GM18909 (cell line): Measurements from ENCODE around the gene TRIB2.

ENCODE experiments used
- ATAC-seq: cut with Tn5 transposase; IDR thresholded peaks from one replicate; pipeline ENCODE4 v1.9.1; 2021; ENCODE audit warnings: mild to moderate bottlenecking; ENCODE audit not compliant: unreplicated experiment, poor library complexity

TRIB2 gene

GRCh38 chr2:12769492-12770105 is 52.9 kb downstream of the TRIB2 start:
- ATAC-seq: no peak

GRCh38 chr2:12770300-12770968 is 53.7 kb downstream of the TRIB2 start:
- ATAC-seq: no peak

- ATAC-seq: no peak
These were observed 54.4 kb downstream of the TRIB2 start for GRCh38 chr2:12771154-12771553.

GRCh38 chr2:12773586-12774394 is 57.1 kb downstream of the TRIB2 start:
- no peak for ATAC-seq

- ATAC-seq: no peak
These were observed 57.6 kb downstream of the TRIB2 start for GRCh38 chr2:12774395-12774727.

- no peak for ATAC-seq
These were observed 59.8 kb downstream of the TRIB2 start for GRCh38 chr2:12776521-12776961.

GRCh38 chr2:12778369-12778768 is 61.6 kb downstream of the TRIB2 start:
- no peak for ATAC-seq

GRCh38 chr2:12778811-12779579 is 62.3 kb downstream of the TRIB2 start:
- no peak for ATAC-seq

GRCh38 chr2:12781329-12781728 is 64.6 kb downstream of the TRIB2 start:
- ATAC-seq: no peak

GRCh38 chr2:12787891-12788801 is 71.4 kb downstream of the TRIB2 start:
- ATAC-seq: no peak

GRCh38 chr2:12791906-12792305 is 75.2 kb downstream of the TRIB2 start:
- no peak for ATAC-seq
